Activated CD4-positive, alpha-beta T cell treated with anti-CD3 and anti-CD28 coated beads, Interleukin-2, amount 50 U/mL, for 24 hours (primary cell): ENCODE data around the gene EHMT2.

Source experiments
- DNase-seq, 2 donors: peaks; one replicate each; pipeline ENCODE4 v3.0.0-alpha.2; 2020; ENCODE audit warnings: low read depth in 1 of 2, low spot score in 1 of 2

The EHMT2 gene

GRCh38 chr6:31889331-31889972, 8.0 kb downstream of the EHMT2 start:
- no peak for DNase-seq

GRCh38 chr6:31888276-31889258, 8.9 kb downstream of the EHMT2 start:
- DNase-seq = peak in 1 of 2 donors; percentile 33

- no peak for DNase-seq
Observed at GRCh38 chr6:31887173-31888007, 10.1 kb downstream of the EHMT2 start.

- no peak for DNase-seq
Observed at GRCh38 chr6:31886541-31886991, 10.9 kb downstream of the EHMT2 start.

GRCh38 chr6:31884528-31885035, 12.9 kb downstream of the EHMT2 start:
- no peak for DNase-seq

GRCh38 chr6:31883676-31884075, 13.8 kb downstream of the EHMT2 start:
- no peak for DNase-seq

- no peak for DNase-seq
Observed at GRCh38 chr6:31882344-31882743, 15.2 kb downstream of the EHMT2 start.

- no peak for DNase-seq
Observed at GRCh38 chr6:31881136-31881859, 16.2 kb downstream of the EHMT2 start.

- DNase-seq = no peak
Observed at GRCh38 chr6:31880616-31881015, 16.9 kb downstream of the EHMT2 start.

GRCh38 chr6:31879901-31880300, 17.6 kb downstream of the EHMT2 start:
- DNase-seq = no peak

- no peak for DNase-seq
Observed at GRCh38 chr6:31879143-31879542, 18.4 kb downstream of the EHMT2 start.

- DNase-seq = no peak
Observed at GRCh38 chr6:31878726-31879125, 18.8 kb downstream of the EHMT2 start, which contains the start of gene SLC44A4. Gene SLC44A4 (minus strand): TSS chr6:31878997. CDS start chr6:31878980, 17 bp downstream.

GRCh38 chr6:31878222-31878621, 19.3 kb downstream of the EHMT2 start:
- DNase-seq = no peak

- DNase-seq = no peak
Observed at GRCh38 chr6:31877651-31878161, 19.8 kb downstream of the EHMT2 start.

GRCh38 chr6:31877125-31877650, 20.3 kb downstream of the EHMT2 start:
- no peak for DNase-seq

GRCh38 chr6:31876357-31876756, 21.1 kb downstream of the EHMT2 start:
- no peak for DNase-seq

GRCh38 chr6:31875877-31876276, 21.6 kb downstream of the EHMT2 start:
- no peak for DNase-seq

GRCh38 chr6:31874836-31875572, 22.5 kb downstream of the EHMT2 start:
- DNase-seq = no peak

- DNase-seq = no peak
Observed at GRCh38 chr6:31874084-31874670, 23.3 kb downstream of the EHMT2 start.
